Heart right ventricle (tissue), 16 donors: ENCODE data around the gene DNAJB6. TPM values are rescaled to one million over a fixed set of nuclear protein-coding genes. Genes with fewer than 3 reads are reported as not detected.

Experiments
- ATAC-seq, 8 donors: fragments of 200-7000 bp; cut with Tn5 transposase; one replicate each; pipeline ENCODE4 v1.9.1; 2020; ENCODE audit warnings: mild to moderate bottlenecking in 8 of 8, moderate library complexity in 8 of 8, moderate number of reproducible peaks in 1 of 8
- DNase-seq, 2 donors: peaks; one replicate each; pipeline ENCODE4 v3.0.0-alpha.2; 2020
- H3K27ac ChIP-seq, 10 donors: fragments of 200-600 bp; sonication (generic) in 2 of 10; one replicate each; pipeline versions ENCODE4 v1.5.0 to v1.8.0; 2020 to 2022; ENCODE audit warnings: mild to moderate bottlenecking in 3 of 10
- H3K27me3 ChIP-seq, 7 donors: fragments of 200-600 bp; one replicate each; pipeline ENCODE4 v1.8.0; 2021 to 2022; ENCODE audit warnings: mild to moderate bottlenecking in 2 of 7
- H3K36me3 ChIP-seq, 9 donors: fragments of 200-600 bp; sonication (generic) in 1 of 9; one replicate each; pipeline versions ENCODE4 v1.5.0 to v1.8.0; 2020 to 2022; ENCODE audit warnings: mild to moderate bottlenecking in 2 of 9
- H3K4me1 ChIP-seq, 9 donors: fragments of 200-600 bp; sonication (generic) in 1 of 9; one replicate each; pipeline versions ENCODE4 v1.5.0 to v1.8.0; 2020 to 2022; ENCODE audit warnings: mild to moderate bottlenecking in 4 of 9
- H3K4me3 ChIP-seq, 10 donors: fragments of 200-600 bp; sonication (generic) in 2 of 10; one replicate each; pipeline versions ENCODE4 v1.5.0 to v1.8.0; 2020 to 2022; ENCODE audit warnings: mild to moderate bottlenecking in 7 of 10, moderate library complexity in 2 of 10
- H3K9me3 ChIP-seq, 11 donors: fragments of 200-600 bp in 10 of 11; sonication (generic) in 2 of 11; one replicate each; pipeline versions ENCODE4 v1.5.0 to v1.8.0; 2013 to 2022; ENCODE audit warnings: mild to moderate bottlenecking in 2 of 11, control low read depth in 1 of 11, moderate library complexity in 1 of 11
- WGBS, 2 donors: extraction: QIAGEN DNeasy Blood & Tissue Kit; methylation state at CpG; one replicate each; pipeline ENCODE4 v1.1.7; 2013; ENCODE audit warnings: inconsistent platforms in 1 of 2; 5-methylcytosine and 5-hydroxymethylcytosine counted together
- intact Hi-C, 10 donors: fragments of 100-400 bp; cut with DNase I; formaldehyde crosslinking; loops; one replicate each; pipeline versions ENCODE4 v1.11.1 to v1.14.2; 2022
- polyA plus RNA-seq, 2 donors: library from polyadenylated mRNA; stranded (reverse); fragments of 200-250 nt; gene quantifications; one replicate each; pipeline ENCODE4 v1.2.3, GENCODE V29; 2013
- total RNA-seq, 10 donors: library from RNA; stranded (reverse); fragmentation: NEBNext Ultra II Directional in 3 of 10; extraction: Animal tissue kit (Norgen Biotek cat#: 25700) in 3 of 10; gene quantifications; one replicate each; pipeline versions ENCODE4 v1.2.1 to v1.2.4, GENCODE V29; 2021 to 2023
- TF ChIP-seq, protein P1 (sequence below), 9 donors: fragments of 200-600 bp; sonication (generic) in 2 of 9; IDR thresholded peaks; one replicate each; pipeline versions ENCODE4 v1.5.0 to v1.8.0; 2021 to 2022; ENCODE audit warnings: antibody characterized with exemption in 9 of 9, mild to moderate bottlenecking in 5 of 9, moderate library complexity in 1 of 9
- donor health status: Arrhythmogenic right ventricular cardiomyopathy.
- donor health status: ischemic (EF 13 %, LVEDD 7.1; RV severe dilation, severe dysfunction).
- donor health status: healthy with polysubstance abuse.
- donor health status: DM: no; HTN: yes; CAD: no.
- donor health status: DM: no; HTN: no; CAD: no.
- donor health status: ischemic (EF 25% LVEDD 6.9; RV normal size, moderate dysfunction).
- donor health status: ischemic (EF 25% LVEDD 5.7; RV mildly dilated, moderate dysfunction).
- donor health status: healthy.
- donor health status: DM: yes; HTN: yes; CAD: no.
- donor health status: Ischemic cardiomyopathy.
- donor health status: ischemic (EF 35%, LVEDD 5.7; RV mildly dilated, moderate dysfunction).
- donor health status: nonischemic (EF 11% LVEDD 7.7; RV severe dilation, severe dysfunction).
- donor health status: DM: yes; HTN: yes; CAD: no.
- donor health status: PGD.
- donor health status: ischemic (EF 29% LVEDD 5.4; RV normal size, mild dysfunction).
- donor health status: nonischemic (EF 23%, LVEDD 6.1; RV moderate dilation, normal function).

Gene DNAJB6
- total and polyA plus RNA-seq, 12 donors = 114 to 200 (median 183) TPM

DNA sequence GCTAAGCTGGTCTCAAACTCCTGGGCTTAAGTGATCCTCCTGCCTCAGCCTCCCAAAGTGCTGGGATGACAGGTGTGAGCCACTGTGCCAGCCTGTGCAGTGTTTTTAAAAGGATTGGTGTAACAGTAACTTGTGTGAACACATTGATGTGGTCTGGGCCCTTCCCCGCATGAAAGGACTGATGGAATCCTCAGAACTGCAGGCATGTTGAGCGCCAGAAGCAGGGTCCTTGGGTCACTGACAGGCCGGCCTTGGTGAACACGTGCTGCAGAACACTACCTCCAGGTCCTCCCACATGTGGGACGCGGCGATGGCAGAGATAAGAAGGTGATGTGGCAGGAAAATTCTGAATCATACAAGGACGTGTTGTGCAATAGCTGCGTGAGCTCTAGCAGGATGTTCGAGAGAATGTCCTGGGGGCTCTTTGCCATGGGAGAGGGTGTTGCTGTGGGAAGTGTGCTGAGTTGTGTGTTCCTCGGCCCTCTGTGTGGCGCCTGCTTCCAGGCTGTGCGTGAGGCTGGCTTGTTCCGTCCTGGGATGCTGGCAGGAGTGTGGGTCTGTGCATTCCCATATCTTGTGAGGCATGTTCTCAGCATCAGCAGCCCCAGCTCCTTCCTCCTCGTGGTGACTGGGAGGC, 68.2 kb downstream of the DNAJB6 start:
- peaks cover 0 to 87% (median 9%) of the 10 kb centered on the region in 9 donors for H3K36me3 ChIP-seq
- TF ChIP-seq, protein P1, sequence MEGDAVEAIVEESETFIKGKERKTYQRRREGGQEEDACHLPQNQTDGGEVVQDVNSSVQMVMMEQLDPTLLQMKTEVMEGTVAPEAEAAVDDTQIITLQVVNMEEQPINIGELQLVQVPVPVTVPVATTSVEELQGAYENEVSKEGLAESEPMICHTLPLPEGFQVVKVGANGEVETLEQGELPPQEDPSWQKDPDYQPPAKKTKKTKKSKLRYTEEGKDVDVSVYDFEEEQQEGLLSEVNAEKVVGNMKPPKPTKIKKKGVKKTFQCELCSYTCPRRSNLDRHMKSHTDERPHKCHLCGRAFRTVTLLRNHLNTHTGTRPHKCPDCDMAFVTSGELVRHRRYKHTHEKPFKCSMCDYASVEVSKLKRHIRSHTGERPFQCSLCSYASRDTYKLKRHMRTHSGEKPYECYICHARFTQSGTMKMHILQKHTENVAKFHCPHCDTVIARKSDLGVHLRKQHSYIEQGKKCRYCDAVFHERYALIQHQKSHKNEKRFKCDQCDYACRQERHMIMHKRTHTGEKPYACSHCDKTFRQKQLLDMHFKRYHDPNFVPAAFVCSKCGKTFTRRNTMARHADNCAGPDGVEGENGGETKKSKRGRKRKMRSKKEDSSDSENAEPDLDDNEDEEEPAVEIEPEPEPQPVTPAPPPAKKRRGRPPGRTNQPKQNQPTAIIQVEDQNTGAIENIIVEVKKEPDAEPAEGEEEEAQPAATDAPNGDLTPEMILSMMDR (IDR thresholded peaks at IDR 0.05) = no peak
- H3K4me1 ChIP-seq = peaks cover 6 to 33% (median 18%) of the 10 kb centered on the region in 9 donors
- ATAC-seq (peak in 6 of 8 donors; percentile 6 to 46 (median 12)), DNase-seq (no peak)
- WGBS, 2 donors = 56 to 57% methylated on average over 15 of the region's 15 CpGs
- H3K4me3 ChIP-seq = no peak overlapping the region
- peak overlapping the region in 7 of 10 donors; percentile 2 to 72 (median 34) for H3K27ac ChIP-seq
- intact Hi-C loops = no loop called here
- no peaks in the 10 kb centered on the region for H3K9me3 ChIP-seq
- no peaks in the 10 kb centered on the region for H3K27me3 ChIP-seq

DNA sequence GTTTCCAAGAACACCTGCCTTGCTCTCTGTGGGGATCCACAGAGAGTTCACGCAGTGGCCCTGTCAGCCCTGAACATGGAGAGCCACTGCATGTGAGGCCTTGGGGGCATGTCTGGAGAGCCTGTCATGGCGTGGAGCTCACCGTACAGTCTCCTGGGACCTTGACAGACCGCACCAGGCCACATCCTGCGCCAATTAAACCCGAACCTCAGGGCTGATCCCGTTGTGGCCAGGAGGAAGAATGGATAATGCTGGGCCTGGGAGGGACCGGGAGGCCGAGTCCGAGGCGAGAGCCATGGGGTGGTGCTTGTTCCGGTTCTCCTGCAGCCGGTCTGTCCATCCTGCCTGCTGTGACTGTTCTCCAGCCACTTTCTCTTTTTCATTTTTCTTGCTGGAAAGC, 68.7 kb downstream of the DNAJB6 start:
- Histone ChIP-seq H3K36me3 (peaks cover 0 to 87% (median 13%) of the 10 kb centered on the region in 9 donors), H3K4me3 (no peak overlapping the region), H3K27me3 (no peaks in the 10 kb centered on the region), H3K4me1 (peaks cover 6 to 33% (median 18%) of the 10 kb centered on the region in 9 donors), H3K9me3 (no peaks in the 10 kb centered on the region), H3K27ac (peak overlapping the region in 7 of 10 donors; percentile 2 to 72 (median 34))
- TF ChIP-seq, protein P1 (IDR thresholded peaks at IDR 0.05) = no peak
- 86 to 87% methylated on average over 13 of the region's 13 CpGs for WGBS, 2 donors
- DNase-seq = no peak
- peak in 7 of 8 donors; percentile 1 to 25 (median 8) for ATAC-seq
- intact Hi-C loops = no loop called here

DNA sequence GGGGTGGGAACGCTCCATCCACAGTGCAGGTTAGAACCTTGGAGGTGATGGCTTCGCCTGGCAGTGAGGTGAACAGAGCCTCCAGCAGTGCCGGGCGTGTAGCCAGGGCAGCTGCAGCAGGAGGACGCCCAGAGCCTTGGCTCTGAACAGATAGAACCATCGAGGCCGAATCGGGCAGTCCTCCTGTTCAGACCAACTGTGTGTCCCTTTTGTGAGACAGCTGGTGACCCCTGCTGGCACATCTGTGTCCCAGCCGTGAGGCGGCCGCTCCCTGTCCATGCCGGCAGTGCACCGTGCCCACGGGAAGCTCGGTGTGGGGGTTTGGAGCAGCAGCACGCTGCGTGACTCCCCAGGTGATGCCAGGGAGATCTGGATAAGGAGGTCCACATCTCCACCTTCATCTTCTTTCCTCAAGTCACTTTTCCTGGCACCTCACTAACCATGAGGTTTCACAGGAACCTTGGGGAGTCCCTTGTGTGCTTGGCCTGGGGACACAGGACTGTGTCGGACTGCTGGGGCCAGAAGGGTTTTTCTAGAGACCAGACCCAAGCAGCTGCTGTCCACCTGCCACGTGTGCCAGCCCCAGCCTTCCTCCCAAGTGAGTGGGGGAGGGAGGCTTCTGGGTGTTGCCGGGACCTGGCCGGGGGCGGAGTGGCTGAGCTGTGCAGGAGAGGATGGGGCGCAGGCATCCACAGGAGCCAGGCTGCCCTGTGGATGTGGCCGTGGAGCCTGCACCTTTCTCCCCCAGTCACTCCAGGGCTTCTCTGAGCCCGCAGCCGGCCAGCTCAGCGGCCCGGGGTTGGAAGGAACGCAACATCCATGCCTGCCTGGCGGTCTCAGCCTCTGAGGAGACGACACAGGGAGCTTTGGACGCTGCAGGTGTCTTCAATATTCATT, 69.4 kb downstream of the DNAJB6 start:
- TF ChIP-seq, protein P1 (IDR thresholded peaks at IDR 0.05) = peak in 8 of 9 donors; percentile 19 to 61 (median 44)
- Histone ChIP-seq H3K27ac (peak overlapping the region in 7 of 10 donors; percentile 2 to 72 (median 34)), H3K4me1 (peaks cover 6 to 33% (median 18%) of the 10 kb centered on the region in 9 donors), H3K27me3 (no peaks in the 10 kb centered on the region), H3K4me3 (no peak overlapping the region), H3K36me3 (peaks cover 0 to 86% (median 17%) of the 10 kb centered on the region in 9 donors), H3K9me3 (no peaks in the 10 kb centered on the region)
- WGBS, 2 donors = 71 to 78% methylated on average over 32 of the region's 32 CpGs
- ATAC-seq (peak; percentile 61 to 81 (median 74)), DNase-seq (peak; percentile 50 to 57)
- intact Hi-C loops = no loop called here

DNA sequence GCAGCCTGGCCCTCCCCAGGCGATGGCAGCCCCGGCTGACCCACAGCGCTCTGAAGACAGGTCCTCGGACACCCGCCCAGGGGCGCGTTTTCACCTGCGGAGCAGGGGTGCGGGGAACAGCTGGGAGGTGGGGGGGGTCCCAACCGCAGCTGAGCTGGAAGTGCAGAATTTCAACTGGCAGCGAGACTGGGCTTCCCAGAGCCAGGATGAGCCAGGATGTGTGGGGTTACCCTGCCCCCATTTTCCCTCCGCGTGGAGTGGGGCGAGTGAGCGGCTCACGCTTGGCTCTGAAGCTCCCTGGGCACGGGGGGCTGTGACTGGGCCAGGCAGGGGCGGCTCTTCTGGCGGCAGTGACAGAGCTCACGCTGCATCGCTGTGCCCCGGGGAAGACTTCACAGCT, 70.2 kb downstream of the DNAJB6 start:
- H3K4me3 ChIP-seq = no peak overlapping the region
- DNase-seq = no peak
- H3K9me3 ChIP-seq = no peaks in the 10 kb centered on the region
- intact Hi-C loops = no loop called here
- 94 to 98% methylated on average over 22 of the region's 22 CpGs for WGBS, 2 donors
- peaks cover 6 to 33% (median 18%) of the 10 kb centered on the region in 9 donors for H3K4me1 ChIP-seq
- H3K27ac ChIP-seq = no peak overlapping the region
- H3K36me3 ChIP-seq = peaks cover 0 to 85% (median 17%) of the 10 kb centered on the region in 9 donors
- ATAC-seq = no peak
- H3K27me3 ChIP-seq = no peaks in the 10 kb centered on the region
- TF ChIP-seq, protein P1 (IDR thresholded peaks at IDR 0.05) = no peak
